Measurements from ENCODE around the gene TEKT1. TPM values are rescaled to one million over a fixed set of nuclear protein-coding genes. Genes with fewer than 3 reads are reported as not detected.

TEKT1 gene
- total RNA-seq, 1 experiment from 2014 or later: not detected

GRCh38 chr17:6753546-6753945, 78.0 kb downstream of the TEKT1 start:
- Histone ChIP-seq H3K9me2 (ENCODE audit: insufficient read depth) (no peaks in the 10 kb centered on the region), H3K79me2 (ENCODE audit: insufficient read depth, low read length) (no peaks in the 10 kb centered on the region), H3K4me1 (ENCODE audit: control insufficient read depth in 1 of 2, insufficient read depth in 2 of 2, low read length in 2 of 2) (no peaks in the 10 kb centered on the region), H2AFZ (ENCODE audit: low read depth, low read length, poor library complexity, severe bottlenecking) (no peak overlapping the region), H3K36me3 (ENCODE audit: control insufficient read depth in 1 of 2, insufficient read depth in 2 of 2, low read length in 2 of 2) (no peaks in the 10 kb centered on the region), H3K9ac (ENCODE audit: low read length) (no peak overlapping the region), H4K20me1 (ENCODE audit: insufficient read depth) (no peaks in the 10 kb centered on the region), H3K9me3 (ENCODE audit: control insufficient read depth in 1 of 2, insufficient read depth in 1 of 2, low read depth in 1 of 2, low read length in 2 of 2) (no peaks in the 10 kb centered on the region), H3K4me3 (replicated peaks in 1 of 2; ENCODE audit: low read depth in 1 of 2, low read length in 2 of 2) (no peak overlapping the region), H3K4me2 (ENCODE audit: low read length) (no peak overlapping the region), H3K27me3 (ENCODE audit: insufficient read depth, low read length) (no peaks in the 10 kb centered on the region), H3K27ac (ENCODE audit: low read depth, low read length) (no peak overlapping the region)
- ChIA-PET RAD21 (ENCODE audit: low non-redundant PET in 1 of 2, low total read pairs in 2 of 2, uncharacterized antibody in 2 of 2, unreplicated experiment in 2 of 2) (no interaction called here), POLR2A (no interaction called here), CTCF (no interaction called here)
- no peak for TF ChIP-seq TCF7L2 (IDR thresholded peaks at IDR 0.05; ENCODE audit: borderline replicate concordance, extremely low read depth, insufficient read depth, insufficient read length)
- TF ChIP-seq SIN3A (IDR thresholded peaks at IDR 0.05; ENCODE audit: low read depth): no peak
- intact Hi-C loops (cut with micrococcal nuclease): no loop called here
- no TSS peak for BruUV-seq (replicated peaks)
- ATAC-seq (no peak), DNase-seq (ENCODE audit: low read depth, low spot score) (no peak)

- Histone ChIP-seq H3K27ac (ENCODE audit: low read depth, low read length) (no peak overlapping the region), H3K27me3 (ENCODE audit: insufficient read depth, low read length) (no peaks in the 10 kb centered on the region), H3K9me2 (ENCODE audit: insufficient read depth) (no peaks in the 10 kb centered on the region), H3K4me3 (replicated peaks in 1 of 2; ENCODE audit: low read depth in 1 of 2, low read length in 2 of 2) (no peak overlapping the region), H3K4me1 (ENCODE audit: control insufficient read depth in 1 of 2, insufficient read depth in 2 of 2, low read length in 2 of 2) (no peaks in the 10 kb centered on the region), H3K4me2 (ENCODE audit: low read length) (no peak overlapping the region), H4K20me1 (ENCODE audit: insufficient read depth) (no peaks in the 10 kb centered on the region), H3K36me3 (ENCODE audit: control insufficient read depth in 1 of 2, insufficient read depth in 2 of 2, low read length in 2 of 2) (no peaks in the 10 kb centered on the region), H3K9me3 (ENCODE audit: control insufficient read depth in 1 of 2, insufficient read depth in 1 of 2, low read depth in 1 of 2, low read length in 2 of 2) (no peaks in the 10 kb centered on the region), H3K9ac (ENCODE audit: low read length) (no peak overlapping the region), H3K79me2 (ENCODE audit: insufficient read depth, low read length) (no peaks in the 10 kb centered on the region), H2AFZ (ENCODE audit: low read depth, low read length, poor library complexity, severe bottlenecking) (no peak overlapping the region)
- ChIA-PET RAD21 (ENCODE audit: low non-redundant PET in 1 of 2, low total read pairs in 2 of 2, uncharacterized antibody in 2 of 2, unreplicated experiment in 2 of 2) (no interaction called here), CTCF (no interaction called here), POLR2A (no interaction called here)
- ATAC-seq (no peak), DNase-seq (ENCODE audit: low read depth, low spot score) (no peak)
- no peak for TF ChIP-seq CBX3 (IDR thresholded peaks at IDR 0.05; ENCODE audit: low read depth)
- no peak for TF ChIP-seq ELF1 (IDR thresholded peaks at IDR 0.05; ENCODE audit: borderline replicate concordance, low read depth)
- TF ChIP-seq EZH2 (IDR thresholded peaks at IDR 0.05): no peak
- no peak for TF ChIP-seq SIN3A (IDR thresholded peaks at IDR 0.05; ENCODE audit: low read depth)
- no peak for TF ChIP-seq CEBPB (IDR thresholded peaks at IDR 0.05; ENCODE audit: low read depth)
- TF ChIP-seq CTCF (IDR thresholded peaks at IDR 0.05 in 2 of 3, conservative IDR thresholded peaks at IDR 0.05 in 1 of 3; ENCODE audit: borderline replicate concordance in 1 of 3, insufficient read depth in 1 of 3, low read depth in 2 of 3, low read length in 2 of 3): no peak
- TF ChIP-seq SP1 (IDR thresholded peaks at IDR 0.05; ENCODE audit: low read depth): no peak
- no peak for TF ChIP-seq EGR1 (IDR thresholded peaks at IDR 0.05; ENCODE audit: low read depth)
- no peak for TF ChIP-seq ZNF274 (IDR thresholded peaks at IDR 0.05; ENCODE audit: low read depth, low read length)
- TF ChIP-seq POLR2AphosphoS5 (IDR thresholded peaks at IDR 0.05; ENCODE audit: low read depth, low read length): no peak
- TF ChIP-seq SRF (IDR thresholded peaks at IDR 0.05; ENCODE audit: low read depth): no peak
- TF ChIP-seq RAD21 (IDR thresholded peaks at IDR 0.05; ENCODE audit: low read depth): no peak
- no peak for TF ChIP-seq ZBTB33 (IDR thresholded peaks at IDR 0.05; ENCODE audit: extremely low read depth, insufficient replicate concordance, low read length)
- TF ChIP-seq ATF3 (IDR thresholded peaks at IDR 0.05): no peak
- BruUV-seq (replicated peaks): no TSS peak
- intact Hi-C loops (cut with micrococcal nuclease): no loop called here
Observed at GRCh38 chr17:6753006-6753445, 78.5 kb downstream of the TEKT1 start.
